ENCODE data around the gene TPX2.
"Not testable (repeated sequence)": the region's sequence is repeated elsewhere in the genome, so short reads cannot be mapped to it uniquely, and the experiment has no call there.

TPX2 gene

DNA sequence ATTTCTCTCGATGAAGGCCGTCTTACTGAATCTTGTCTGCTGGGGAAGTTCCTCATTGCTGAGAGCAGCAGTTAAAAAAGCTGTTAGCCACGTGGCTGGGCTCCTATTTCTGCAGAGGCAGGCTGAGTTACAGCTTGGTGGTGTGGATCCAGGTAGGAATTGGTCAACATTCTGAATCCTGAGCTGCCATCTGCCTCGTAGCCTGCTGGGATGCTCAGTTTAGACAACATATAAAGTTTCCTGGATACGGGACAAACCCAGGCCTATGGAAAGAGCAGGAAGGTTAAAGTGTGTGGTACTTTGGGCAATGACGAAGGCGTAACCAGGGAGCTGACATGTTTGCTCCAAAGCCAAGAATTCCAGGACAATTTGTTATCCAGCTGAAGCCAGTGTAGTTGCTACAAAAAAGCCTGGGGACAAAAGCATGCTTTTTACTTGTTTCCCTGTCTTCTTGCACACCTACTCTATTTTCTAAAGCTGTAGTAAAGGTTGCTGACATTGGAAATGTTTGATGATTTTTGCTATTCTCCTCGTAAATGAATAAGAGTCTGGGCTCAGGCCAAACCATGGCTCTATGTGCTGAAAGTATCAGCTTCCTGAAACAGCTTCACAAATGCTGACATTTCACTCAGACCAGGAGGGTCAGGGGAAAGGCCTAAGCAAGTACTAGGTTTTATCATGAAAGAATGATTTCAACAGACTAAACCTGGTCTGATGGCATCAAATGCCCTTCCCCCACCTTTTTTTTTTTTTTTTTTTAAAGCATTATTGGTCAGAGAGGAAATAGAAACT lies 67.7 kb downstream of the TPX2 start:
- no peak for DNase-seq (ENCODE audit: low read depth)
- H3K4me3 ChIP-seq (ENCODE audit: low read depth, low read length) = no peak overlapping the region

DNA sequence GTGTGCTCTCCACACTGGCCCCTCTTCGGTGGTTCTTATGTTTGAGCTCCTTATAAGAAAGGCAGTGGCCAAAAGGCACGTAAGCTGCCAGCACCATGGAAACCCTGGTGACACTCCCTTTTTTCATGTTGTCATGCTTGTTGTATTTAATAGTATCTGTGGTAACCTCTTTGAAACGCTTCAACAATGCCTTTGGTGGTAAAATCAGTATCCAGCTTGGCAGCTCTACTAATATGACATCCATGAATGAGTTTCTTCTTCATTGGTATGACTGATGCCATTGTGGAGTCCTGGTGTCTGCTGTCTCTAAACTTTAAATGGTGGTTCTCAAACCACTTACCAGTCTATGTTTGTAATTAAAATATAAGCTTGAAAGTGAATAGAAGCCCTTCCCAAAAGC lies 69.4 kb downstream of the TPX2 start:
- H3K4me3 ChIP-seq (ENCODE audit: low read depth, low read length) = no peak overlapping the region
- no peak for DNase-seq (ENCODE audit: low read depth)

DNA sequence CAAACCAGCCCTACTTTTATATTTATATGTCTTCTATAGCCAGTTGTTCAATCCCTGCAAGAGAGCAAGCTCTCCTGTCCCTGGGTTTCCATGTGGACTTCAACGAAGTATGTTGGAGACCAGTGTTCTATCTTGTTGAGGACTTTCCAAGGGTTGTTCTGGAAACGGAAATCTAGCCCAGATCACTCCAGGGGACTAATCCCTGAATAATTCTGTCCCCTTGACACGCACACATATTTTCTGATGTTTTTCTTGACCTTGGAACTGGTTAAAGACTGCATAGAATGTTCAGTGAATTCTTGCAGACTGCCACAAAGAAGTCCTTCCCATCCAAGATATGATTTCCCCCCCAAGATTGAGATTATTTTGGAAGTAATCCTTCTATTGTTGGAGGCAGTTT lies 70.6 kb downstream of the TPX2 start:
- H3K4me3 ChIP-seq (ENCODE audit: low read depth, low read length) = no peak overlapping the region
- no peak for DNase-seq (ENCODE audit: low read depth)

DNA sequence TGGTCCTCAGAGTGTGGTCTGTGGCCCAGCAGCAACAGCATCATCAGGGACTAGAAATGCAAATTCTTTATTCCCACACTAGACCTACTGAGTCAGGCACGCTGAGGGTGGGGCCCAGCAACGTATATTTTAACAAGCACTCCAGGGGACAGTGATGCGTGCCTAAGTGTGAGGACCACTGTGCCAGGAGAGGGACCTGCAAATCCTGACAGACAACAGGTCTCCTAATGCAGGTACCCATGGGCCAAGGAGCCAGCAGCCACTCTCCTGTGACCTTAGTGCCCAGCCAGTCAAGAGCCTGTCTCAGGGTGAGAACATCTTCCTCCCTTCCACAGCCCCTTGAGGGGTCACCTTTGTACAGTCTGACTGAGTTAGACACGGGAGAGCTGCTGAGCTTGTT lies 72.1 kb downstream of the TPX2 start:
- H3K4me3 ChIP-seq (ENCODE audit: low read depth, low read length) = no peak overlapping the region
- no peak for DNase-seq (ENCODE audit: low read depth)

DNA sequence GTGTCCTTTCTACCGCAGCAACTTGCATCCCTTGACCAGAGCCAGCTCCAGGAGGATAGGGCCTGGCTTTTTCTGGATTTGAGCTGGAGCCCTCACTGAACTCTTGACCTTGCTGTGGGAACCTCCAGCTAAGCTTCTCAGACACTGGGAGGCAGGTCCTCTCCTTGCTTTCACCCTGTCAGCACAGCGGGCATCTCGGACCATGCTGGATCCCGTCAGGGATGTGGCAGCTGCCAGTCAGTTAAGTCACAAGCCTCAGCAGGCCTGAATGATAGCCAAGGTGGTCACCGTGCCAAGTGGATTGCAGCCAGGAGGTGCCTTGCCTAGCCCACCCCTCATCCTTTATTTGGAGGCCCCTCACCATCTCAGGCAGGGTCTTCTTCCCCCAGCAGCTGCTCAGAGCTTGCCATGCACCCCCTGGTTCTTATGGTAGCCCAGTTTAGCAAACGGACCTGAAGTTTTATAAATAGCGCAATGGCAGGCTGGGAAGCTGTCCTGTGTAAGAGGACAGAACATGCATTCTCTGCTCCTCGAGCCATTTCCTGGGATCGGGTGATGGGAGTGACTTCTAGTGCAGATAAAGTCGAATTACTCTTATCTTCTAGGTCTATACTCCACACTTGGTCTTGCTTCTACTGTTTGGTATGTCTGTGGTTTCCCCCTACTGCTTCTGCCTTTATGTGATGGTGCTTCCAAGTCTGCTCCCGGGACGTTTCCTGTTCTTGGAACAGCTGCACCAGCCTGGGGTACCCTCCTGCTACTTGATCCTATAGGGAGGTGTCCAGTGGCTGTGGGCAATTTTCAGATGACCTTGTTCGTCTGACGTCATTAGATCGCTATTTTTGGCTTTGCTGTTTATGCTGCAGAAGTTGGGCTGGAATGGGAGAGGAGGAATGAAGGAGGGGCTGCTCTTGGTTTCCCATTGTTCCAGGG lies 73.0 kb downstream of the TPX2 start:
- H3K4me3 ChIP-seq (ENCODE audit: low read depth, low read length) = no peak overlapping the region
- peak; percentile 71 for DNase-seq (ENCODE audit: low read depth)

DNA sequence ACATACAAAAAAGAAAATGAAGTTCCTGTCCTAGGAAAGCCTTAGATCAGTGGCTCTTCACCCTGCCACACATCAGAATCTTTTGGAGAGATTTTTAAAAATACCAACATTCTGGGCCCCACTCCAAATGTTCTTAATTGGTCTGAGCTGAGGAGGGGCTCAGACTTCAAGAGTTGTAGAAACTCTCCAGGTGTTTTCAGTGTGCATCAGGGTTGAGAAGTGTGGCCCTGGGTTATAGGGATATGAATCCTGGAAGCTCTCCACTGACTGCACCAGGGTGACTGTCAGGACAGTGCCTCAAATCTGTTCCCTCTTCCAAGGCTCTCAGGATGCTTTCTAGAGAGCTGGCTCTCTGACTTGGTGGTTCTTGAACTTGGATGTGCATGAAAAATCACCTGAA lies 74.5 kb downstream of the TPX2 start:
- no peak overlapping the region for H3K4me3 ChIP-seq (ENCODE audit: low read depth, low read length)
- no peak for DNase-seq (ENCODE audit: low read depth)

DNA sequence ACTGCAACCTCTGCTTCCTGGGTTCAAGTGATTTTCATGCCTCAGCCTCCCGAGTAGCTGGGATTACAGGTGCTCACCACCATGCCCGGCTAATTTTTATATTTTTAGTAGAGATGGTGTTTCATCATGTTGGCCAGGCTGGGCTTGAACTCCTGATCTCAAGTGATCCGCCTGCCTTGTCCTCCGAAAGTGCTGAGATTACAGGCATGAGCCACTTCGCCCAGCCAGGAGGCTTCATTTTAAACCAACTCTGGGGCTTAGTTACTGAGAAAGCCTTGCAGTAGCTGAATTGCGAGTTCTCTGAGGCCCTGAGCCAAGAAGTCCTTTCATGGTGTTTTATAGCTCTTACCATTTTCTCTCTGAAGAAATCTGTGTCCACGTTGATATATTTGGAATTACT lies 75.1 kb downstream of the TPX2 start:
- not testable (repeated sequence) for DNase-seq (ENCODE audit: low read depth); H3K4me3 ChIP-seq (ENCODE audit: low read depth, low read length)

DNA sequence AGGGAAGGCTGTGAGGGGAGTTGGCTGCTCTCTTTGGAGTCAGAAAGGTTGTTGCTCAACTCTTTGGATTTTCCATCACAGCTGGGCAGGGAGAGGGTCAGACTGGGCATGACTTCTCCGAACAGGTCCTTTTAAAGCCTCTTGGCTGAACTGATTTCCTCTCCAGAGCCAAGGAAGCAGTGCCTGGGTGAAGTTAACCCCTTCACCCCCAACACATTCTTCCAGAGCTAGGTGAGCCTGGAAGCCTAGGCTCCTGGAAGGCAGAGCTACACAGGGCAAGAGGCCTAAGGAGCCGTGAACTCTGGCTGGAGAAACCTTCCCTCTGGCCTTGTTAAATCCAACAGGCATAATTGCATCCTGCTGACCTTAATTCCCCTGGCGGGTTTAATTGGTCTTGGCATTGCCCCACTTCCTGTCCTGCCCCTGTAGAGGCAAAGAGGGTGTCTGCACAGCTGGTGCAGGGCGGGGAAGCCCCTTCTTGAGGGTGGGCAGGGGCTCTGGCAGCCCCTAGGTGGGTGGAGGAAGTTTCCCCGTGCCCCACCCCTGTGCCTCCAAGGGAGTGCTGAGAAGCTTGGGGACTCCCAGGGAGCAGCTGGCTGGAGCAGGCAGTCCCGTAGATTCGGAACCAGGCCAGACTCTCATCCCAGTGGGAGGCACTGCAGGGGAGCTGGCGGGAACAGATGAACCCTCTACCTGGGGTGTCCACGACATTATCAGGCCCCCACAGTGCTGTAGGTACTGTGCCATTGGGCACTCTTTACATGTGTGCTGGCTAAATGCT lies 76.5 kb downstream of the TPX2 start:
- H3K4me3 ChIP-seq (ENCODE audit: low read depth, low read length) = no peak overlapping the region
- no peak for DNase-seq (ENCODE audit: low read depth)

DNA sequence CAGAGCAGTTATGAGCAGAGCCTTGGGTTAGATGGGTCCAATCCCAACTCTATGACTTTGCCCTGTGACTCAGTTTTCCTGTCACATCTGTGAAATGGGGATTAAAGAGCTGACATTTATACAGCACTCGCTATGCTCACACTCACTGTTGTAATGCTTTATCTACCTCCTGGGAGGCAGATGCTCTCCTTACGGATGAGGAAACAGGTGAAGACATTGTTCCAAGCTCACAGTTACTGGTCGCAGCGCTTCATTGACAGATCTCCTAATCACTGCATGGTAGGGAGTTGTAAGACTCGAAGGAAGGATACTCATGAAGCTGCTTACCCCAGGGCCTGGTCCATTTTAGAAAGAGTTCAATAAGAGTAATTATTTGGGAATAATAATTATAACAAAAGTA lies 77.1 kb downstream of the TPX2 start:
- no peak overlapping the region for H3K4me3 ChIP-seq (ENCODE audit: low read depth, low read length)
- no peak for DNase-seq (ENCODE audit: low read depth)

DNA sequence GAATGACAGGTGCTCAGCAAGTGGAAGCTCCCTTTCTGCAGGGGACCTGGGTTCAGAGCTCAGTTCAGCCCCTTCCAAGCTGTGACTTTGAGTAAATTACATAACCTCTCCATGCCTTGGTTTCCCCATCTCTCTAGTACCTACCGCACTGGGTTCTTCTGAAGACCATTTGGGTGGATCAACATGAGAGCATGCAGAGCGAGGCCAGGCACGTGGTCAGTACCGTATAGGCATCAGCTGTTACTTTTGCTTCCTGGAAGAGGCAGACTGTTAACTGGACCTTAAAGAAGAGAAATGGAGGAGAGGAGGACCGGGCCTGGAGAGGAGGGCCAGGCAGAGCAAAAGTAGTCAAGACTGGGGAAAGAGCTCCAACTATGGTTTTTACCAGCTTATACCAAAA lies 78.4 kb downstream of the TPX2 start:
- DNase-seq (ENCODE audit: low read depth) = no peak
- no peak overlapping the region for H3K4me3 ChIP-seq (ENCODE audit: low read depth, low read length)

DNA sequence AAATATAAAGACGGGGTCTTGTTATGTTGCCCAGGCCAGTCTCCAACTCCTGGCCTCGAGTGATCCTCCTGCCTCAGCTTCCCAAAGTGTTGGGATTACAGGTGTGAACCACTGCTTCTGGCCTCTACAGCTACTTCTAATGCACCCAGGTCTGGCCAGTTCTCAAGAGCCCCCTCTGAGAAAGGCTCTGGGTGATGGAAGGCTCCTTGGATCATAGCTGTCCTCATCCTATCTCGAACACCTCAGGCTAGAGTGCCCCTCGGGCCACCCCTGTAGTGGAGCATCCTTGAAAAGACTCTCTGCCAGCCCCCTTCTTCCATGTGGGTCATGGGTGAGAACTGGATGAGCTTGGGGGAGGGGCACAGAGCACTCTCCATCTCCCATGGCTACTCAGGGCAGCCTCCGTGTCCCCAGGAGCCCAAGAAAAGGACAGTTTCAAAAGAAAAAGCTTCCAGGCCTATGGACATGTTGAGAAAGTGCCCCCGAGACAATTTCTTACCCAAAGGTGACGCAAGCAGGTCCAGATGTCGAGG lies 79.4 kb downstream of the TPX2 start:
- DNase-seq (ENCODE audit: low read depth) = no peak
- H3K4me3 ChIP-seq (ENCODE audit: low read depth, low read length) = no peak overlapping the region

DNA sequence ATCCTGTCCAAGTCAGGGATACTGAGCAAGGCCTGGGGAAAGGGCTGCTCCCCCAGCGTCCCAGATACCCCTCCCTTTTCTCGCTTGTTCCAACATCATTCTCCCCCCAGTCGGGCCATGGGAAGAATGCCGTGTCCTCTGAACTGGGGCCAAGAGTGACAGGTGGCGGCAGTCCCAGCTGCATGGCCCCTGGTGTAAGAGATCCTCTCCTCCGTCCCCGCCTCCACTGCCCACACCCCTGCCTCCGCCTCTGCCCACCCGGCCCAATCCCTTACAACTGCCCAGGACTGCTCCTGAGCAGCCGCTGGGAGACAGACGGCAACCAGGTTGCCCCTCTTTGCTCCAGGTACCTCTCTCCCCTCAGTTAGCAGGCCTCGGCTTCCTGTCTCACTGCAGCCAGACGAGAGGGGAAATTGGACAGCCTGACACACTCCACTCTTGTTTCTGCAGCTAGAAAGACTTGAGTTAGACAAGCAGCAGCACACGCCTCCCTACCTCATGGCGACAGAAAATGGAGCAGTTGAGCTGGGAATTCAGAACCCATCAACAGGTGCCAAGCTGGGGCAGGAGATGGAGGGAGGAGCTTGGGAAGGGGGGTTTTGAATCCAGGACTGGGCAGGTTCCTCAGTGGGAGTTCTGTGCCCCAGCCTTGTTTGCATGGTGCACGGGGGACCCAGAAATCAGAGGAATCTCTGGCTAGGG lies 80.1 kb downstream of the TPX2 start, which contains the start of gene MYLK2:
MYLK2 (plus strand) TSS at position 274 of the 702 bp plus-strand sequence; CDS start at position 499, 225 bp downstream.
- DNase-seq (ENCODE audit: low read depth) = no peak
- H3K4me3 ChIP-seq (ENCODE audit: low read depth, low read length) = no peak within 1 kb of the TSS

DNA sequence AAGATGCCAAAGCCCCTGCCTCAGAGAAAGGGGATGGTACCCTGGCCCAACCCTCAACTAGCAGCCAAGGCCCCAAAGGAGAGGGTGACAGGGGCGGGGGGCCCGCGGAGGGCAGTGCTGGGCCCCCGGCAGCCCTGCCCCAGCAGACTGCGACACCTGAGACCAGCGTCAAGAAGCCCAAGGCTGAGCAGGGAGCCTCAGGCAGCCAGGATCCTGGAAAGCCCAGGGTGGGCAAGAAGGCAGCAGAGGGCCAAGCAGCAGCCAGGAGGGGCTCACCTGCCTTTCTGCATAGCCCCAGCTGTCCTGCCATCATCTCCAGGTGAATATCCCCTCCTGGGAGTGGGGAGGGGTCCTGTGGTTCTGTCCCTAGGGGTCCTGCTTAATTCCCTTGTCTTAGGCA lies 81.1 kb downstream of the TPX2 start:
- DNase-seq (ENCODE audit: low read depth) = no peak
- no peak overlapping the region for H3K4me3 ChIP-seq (ENCODE audit: low read depth, low read length)

DNA sequence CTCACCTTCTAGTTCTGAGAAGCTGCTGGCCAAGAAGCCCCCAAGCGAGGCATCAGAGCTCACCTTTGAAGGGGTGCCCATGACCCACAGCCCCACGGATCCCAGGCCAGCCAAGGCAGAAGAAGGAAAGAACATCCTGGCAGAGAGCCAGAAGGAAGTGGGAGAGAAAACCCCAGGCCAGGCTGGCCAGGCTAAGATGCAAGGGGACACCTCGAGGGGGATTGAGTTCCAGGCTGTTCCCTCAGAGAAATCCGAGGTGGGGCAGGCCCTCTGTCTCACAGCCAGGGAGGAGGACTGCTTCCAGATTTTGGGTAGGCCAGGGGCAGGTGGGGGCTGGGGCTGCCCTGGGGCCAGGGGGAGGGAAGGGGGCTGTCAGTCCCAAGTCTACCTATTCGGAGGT lies 82.3 kb downstream of the TPX2 start:
- DNase-seq (ENCODE audit: low read depth) = no peak
- no peak overlapping the region for H3K4me3 ChIP-seq (ENCODE audit: low read depth, low read length)

DNA sequence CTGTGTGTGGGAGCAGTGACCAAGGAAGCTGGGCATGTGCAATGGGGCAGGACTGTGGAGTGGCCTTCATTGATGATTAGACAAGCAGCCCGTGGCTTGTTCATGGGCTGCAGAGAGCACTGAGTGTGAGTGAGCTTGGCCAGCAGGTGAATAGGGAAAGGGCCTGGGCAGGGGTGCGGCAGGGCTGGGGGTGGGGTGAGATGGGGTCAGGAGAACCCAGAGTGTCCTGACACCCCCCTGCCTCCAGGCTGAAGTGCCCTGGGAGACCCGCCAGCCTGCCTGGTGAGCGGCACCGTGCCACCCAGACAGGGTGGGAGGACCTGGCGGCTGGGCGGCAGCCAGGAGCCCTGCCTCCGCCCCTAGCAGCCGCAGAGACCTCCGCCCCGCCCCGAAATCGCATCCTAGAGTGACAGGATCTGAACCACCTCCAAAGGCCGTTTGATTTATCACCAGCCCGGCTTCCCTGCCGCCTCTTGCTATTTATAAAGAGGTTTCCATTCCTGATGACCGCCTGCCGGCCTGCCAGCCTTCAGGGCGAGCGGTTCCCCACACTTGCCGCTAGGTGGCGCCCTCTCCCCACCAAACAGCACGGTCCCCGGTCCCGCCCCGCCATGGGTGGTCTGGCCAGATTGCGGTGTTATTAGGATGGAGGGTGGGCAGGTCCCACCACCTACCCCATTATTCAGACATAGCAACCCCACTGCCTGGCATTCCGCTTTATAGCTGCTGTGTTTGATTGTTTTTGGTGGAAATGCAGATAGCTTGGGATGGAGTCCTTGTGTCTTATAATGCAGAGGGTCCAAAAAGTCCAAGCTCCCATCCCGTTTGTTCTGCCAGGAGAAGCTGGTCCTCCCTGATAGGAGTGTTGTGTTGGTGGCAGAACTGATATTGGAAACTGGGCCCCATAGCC lies 83.6 kb downstream of the TPX2 start:
- DNase-seq (ENCODE audit: low read depth) = no peak
- no peak overlapping the region for H3K4me3 ChIP-seq (ENCODE audit: low read depth, low read length)

DNA sequence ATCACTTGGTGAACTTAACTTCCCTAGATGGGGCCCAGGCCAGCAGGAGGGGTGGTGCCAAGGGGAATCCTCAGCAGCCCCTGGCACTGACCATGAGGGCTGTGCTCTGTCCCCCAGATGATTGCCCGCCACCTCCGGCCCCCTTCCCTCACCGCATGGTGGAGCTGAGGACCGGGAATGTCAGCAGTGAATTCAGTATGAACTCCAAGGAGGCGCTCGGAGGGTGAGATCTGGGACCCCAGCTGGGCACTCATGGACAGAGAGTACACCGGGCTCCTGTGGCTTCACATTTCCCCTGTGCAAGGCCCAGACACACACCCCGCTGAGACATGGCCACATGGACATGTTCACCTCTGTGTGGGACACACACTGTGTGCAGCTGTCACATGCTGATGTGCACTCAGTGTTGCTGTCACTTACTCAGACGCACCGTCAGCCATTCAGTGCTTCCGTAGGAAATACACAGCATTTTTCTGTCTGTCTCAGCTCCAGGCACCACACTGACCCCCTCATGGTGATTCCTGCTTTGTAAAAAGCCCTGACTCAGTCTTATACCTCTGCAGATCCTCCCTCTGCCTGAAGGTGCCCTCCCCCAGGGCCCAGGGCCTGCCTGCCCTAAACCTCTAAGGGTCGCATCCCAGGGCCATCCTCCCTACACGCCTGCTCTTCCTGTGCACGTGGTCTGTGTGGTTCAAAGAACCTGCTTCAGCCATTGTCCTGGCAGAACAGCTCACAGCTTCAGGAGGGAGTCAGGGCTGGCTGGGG lies 84.5 kb downstream of the TPX2 start:
- DNase-seq (ENCODE audit: low read depth) = no peak

DNA sequence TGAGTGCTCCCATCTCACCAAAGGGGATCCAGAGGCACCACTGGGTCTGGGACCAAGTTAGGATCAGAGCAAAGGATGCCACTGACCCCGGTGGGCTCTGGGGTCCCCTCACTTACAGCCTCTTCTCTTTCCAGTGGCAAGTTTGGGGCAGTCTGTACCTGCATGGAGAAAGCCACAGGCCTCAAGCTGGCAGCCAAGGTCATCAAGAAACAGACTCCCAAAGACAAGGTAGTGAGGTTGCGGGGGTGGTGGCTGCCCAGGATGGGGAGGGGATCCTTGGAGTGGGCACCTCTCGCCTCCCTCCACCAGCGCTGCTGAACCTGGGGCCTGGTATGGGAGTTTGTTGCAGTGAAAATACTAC lies 85.0 kb downstream of the TPX2 start:
- no peak overlapping the region for H3K4me3 ChIP-seq (ENCODE audit: low read depth, low read length)
- no peak for DNase-seq (ENCODE audit: low read depth)

More for the DNA sequence above, 84.5 kb downstream of the TPX2 start:
- H3K4me3 ChIP-seq (ENCODE audit: low read depth, low read length) = no peak overlapping the region

Data from skeletal muscle cell (primary cell).